Measurements from ENCODE around the gene CENPE.

DNA sequence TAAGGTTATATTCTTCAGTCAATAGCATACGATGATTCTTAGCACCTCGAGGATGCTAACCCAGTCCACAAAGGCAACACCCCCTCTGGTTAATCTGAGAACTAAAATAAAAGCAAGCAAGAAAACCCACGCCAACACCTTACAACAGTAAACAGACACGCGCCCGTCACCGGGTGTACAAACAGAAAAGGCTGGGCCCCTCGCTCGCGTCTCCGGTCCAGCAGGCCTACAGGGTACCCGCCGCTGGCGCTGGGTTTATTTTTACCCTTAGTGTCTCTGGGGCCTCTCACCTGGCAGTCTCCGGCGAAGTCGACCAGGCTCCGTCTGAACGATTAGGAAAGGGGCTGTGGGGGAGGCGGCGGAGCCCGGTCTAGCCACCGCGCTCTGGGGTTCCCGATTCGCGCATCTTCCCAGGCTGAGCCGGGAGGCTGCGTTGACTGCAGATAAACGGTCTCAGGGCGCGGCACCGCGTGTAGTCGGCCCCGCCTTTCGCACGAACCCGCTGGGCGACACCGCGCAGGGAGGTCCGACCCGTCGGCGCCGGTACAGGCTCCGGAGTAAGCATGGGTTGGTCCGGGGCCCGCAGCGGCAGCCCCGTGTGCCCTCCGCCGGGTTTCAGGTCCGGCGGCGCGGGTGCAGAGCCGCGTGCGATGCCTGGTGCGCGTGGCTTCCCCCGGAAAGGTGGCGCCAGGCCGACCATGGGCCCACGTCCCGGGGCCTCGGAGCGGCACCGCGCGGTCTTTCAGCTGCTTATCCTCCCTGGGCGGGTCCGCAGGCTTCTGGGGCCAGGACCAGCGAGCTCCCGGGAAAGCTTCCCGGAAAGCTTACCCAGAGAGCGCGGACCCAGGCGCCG, 122.0 kb downstream of the CENPE start:
- TF ChIP-seq POLR2A (IDR thresholded peaks at IDR 0.05; ENCODE audit: low read depth, low read length): peak; percentile 70
- TF ChIP-seq, protein P1, sequence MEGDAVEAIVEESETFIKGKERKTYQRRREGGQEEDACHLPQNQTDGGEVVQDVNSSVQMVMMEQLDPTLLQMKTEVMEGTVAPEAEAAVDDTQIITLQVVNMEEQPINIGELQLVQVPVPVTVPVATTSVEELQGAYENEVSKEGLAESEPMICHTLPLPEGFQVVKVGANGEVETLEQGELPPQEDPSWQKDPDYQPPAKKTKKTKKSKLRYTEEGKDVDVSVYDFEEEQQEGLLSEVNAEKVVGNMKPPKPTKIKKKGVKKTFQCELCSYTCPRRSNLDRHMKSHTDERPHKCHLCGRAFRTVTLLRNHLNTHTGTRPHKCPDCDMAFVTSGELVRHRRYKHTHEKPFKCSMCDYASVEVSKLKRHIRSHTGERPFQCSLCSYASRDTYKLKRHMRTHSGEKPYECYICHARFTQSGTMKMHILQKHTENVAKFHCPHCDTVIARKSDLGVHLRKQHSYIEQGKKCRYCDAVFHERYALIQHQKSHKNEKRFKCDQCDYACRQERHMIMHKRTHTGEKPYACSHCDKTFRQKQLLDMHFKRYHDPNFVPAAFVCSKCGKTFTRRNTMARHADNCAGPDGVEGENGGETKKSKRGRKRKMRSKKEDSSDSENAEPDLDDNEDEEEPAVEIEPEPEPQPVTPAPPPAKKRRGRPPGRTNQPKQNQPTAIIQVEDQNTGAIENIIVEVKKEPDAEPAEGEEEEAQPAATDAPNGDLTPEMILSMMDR (IDR thresholded peaks at IDR 0.05; ENCODE audit: extremely low read depth in 1 of 2, insufficient read depth in 1 of 2, low read depth in 1 of 2, low read length in 2 of 2): no peak
- TF ChIP-seq POLR2AphosphoS5 (IDR thresholded peaks at IDR 0.05; ENCODE audit: insufficient read depth, low read depth, low read length): peak; percentile 72
- TF ChIP-seq, protein P2, sequence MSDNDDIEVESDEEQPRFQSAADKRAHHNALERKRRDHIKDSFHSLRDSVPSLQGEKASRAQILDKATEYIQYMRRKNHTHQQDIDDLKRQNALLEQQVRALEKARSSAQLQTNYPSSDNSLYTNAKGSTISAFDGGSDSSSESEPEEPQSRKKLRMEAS (IDR thresholded peaks at IDR 0.05; ENCODE audit: insufficient read depth, insufficient read length): no peak
- no peak for TF ChIP-seq EZH2 (IDR thresholded peaks at IDR 0.05; ENCODE audit: borderline replicate concordance, low read depth, low read length, severe bottlenecking)

All from endothelial cell of umbilical vein (primary cell).